GM23338 (cell line): ENCODE data around the gene CTNNA3. TPM values are rescaled to one million over a fixed set of nuclear protein-coding genes. Genes with fewer than 3 reads are reported as not detected.

Source experiments
- ATAC-seq: fragments of 200-7000 bp; cut with Tn5 transposase; 3 replicates; pipeline ENCODE4 v1.9.1; 2020
- DNase-seq: peaks from one replicate; pipeline ENCODE4 v3.0.0-alpha.2; 2015; ENCODE audit warnings: low spot score
- H2AFZ ChIP-seq: fragments of 200-600 bp; sonication (generic); 2 replicates; pipeline ENCODE4 v1.8.0; 2016; ENCODE audit warnings: antibody characterized with exemption, mild to moderate bottlenecking, moderate library complexity
- H3F3A ChIP-seq: fragments of 200-600 bp; sonication (generic); replicated peaks from 2 replicates; pipeline ENCODE4 v1.8.0; 2017; ENCODE audit warnings: antibody characterized with exemption, mixed run types, low read depth
- H3K27ac ChIP-seq: fragments of 200-600 bp; sonication (generic); 2 replicates; pipeline ENCODE4 v1.6.1; 2016; ENCODE audit warnings: low read depth
- H3K27me3 ChIP-seq: fragments of 200-600 bp; sonication (generic); 2 replicates; pipeline ENCODE4 v1.8.0; 2016; ENCODE audit warnings: mild to moderate bottlenecking, mixed run types, moderate library complexity; ENCODE audit not compliant: insufficient read depth
- H3K36me3 ChIP-seq: fragments of 200-600 bp; sonication (generic); 2 replicates; pipeline ENCODE4 v1.8.0; 2016; ENCODE audit warnings: mild to moderate bottlenecking; ENCODE audit not compliant: insufficient read depth
- H3K4me1 ChIP-seq: fragments of 200-600 bp; sonication (generic); 2 replicates; pipeline ENCODE4 v1.8.0; 2016; ENCODE audit warnings: mild to moderate bottlenecking, moderate library complexity; ENCODE audit not compliant: insufficient read depth
- H3K4me2 ChIP-seq: fragments of 200-600 bp; sonication (generic); 2 replicates; pipeline ENCODE4 v1.7.1; 2017; ENCODE audit warnings: mixed run types
- H3K4me3 ChIP-seq: fragments of 200-600 bp; sonication (generic); 2 replicates; pipeline ENCODE4 v1.6.1; 2016; ENCODE audit warnings: mixed run types
- H3K79me2 ChIP-seq: fragments of 200-600 bp; sonication (generic); replicated peaks from 2 replicates; pipeline ENCODE4 v1.8.0; 2017; ENCODE audit warnings: mild to moderate bottlenecking; ENCODE audit not compliant: insufficient read depth
- H3K9me2 ChIP-seq: fragments of 200-600 bp; sonication (generic); 2 replicates; pipeline ENCODE4 v1.8.0; 2017; ENCODE audit not compliant: insufficient read depth
- H4K20me1 ChIP-seq: fragments of 200-600 bp; sonication (generic); replicated peaks from 2 replicates; pipeline ENCODE4 v1.8.0; 2017; ENCODE audit warnings: mild to moderate bottlenecking; ENCODE audit not compliant: insufficient read depth
- H3K27ac Mint-ChIP-seq: 2 replicates; pipeline ENCODE4 v1.8.0; 2020; ENCODE audit warnings: inconsistent platforms, mild to moderate bottlenecking, moderate library complexity, mixed read lengths
- H3K27me3 Mint-ChIP-seq: 3 replicates; pipeline ENCODE4 v1.8.0; 2022; ENCODE audit warnings: low read depth, mild to moderate bottlenecking, moderate library complexity, mixed read lengths, inconsistent platforms; ENCODE audit not compliant: insufficient read depth, poor library complexity
- H3K36me3 Mint-ChIP-seq: 3 replicates; pipeline ENCODE4 v1.8.0; 2021; ENCODE audit warnings: low read depth, mild to moderate bottlenecking, inconsistent platforms, moderate library complexity, mixed read lengths
- H3K4me1 Mint-ChIP-seq: 3 replicates; pipeline ENCODE4 v1.8.0; 2020; ENCODE audit warnings: mild to moderate bottlenecking, inconsistent platforms, mixed read lengths
- H3K4me3 Mint-ChIP-seq: 3 replicates; pipeline ENCODE4 v1.8.0; 2021; ENCODE audit warnings: moderate library complexity, mild to moderate bottlenecking, inconsistent platforms, mixed read lengths
- H3K9me3 Mint-ChIP-seq: 3 replicates; pipeline ENCODE4 v1.8.0; 2020; ENCODE audit warnings: moderate library complexity, mild to moderate bottlenecking, inconsistent platforms, mixed read lengths
- CREB1 ChIP-seq: fragments of 250-450 bp; sonication (Bioruptor Pico); IDR thresholded peaks from 2 replicates; pipeline ENCODE4 v1.5.0; 2020; ENCODE audit warnings: low read depth, mild to moderate bottlenecking, moderate library complexity
- CTCF ChIP-seq, 2 experiments: fragments of 200-600 bp in 1 of 2; sonication (generic) in 1 of 2; conservative IDR thresholded peaks; 2 replicates each; pipeline versions ENCODE4 v1.5.1 to v1.6.1; 2016 to 2017; ENCODE audit warnings: antibody characterized with exemption in 2 of 2, low read depth in 2 of 2, mild to moderate bottlenecking in 2 of 2, moderate library complexity in 1 of 2
- ETS1 ChIP-seq: IDR thresholded peaks from 2 replicates; pipeline ENCODE4 v1.6.1; 2016; ENCODE audit warnings: antibody characterized with exemption
- EZH2 ChIP-seq: fragments of 200-600 bp; sonication (generic); IDR thresholded peaks from one replicate; pipeline ENCODE4 v1.8.0; 2017; ENCODE audit warnings: antibody characterized with exemption, mild to moderate bottlenecking, low read depth; ENCODE audit not compliant: unreplicated experiment
- EZH2phosphoT487 ChIP-seq: fragments of 200-600 bp; sonication (generic); IDR thresholded peaks from one replicate; pipeline ENCODE4 v1.8.1; 2018; ENCODE audit warnings: antibody characterized with exemption; ENCODE audit not compliant: unreplicated experiment
- JUNB ChIP-seq: IDR thresholded peaks from one replicate; pipeline ENCODE4 v1.6.1; 2016; ENCODE audit warnings: antibody characterized with exemption; ENCODE audit not compliant: unreplicated experiment
- POLR2AphosphoS5 ChIP-seq: IDR thresholded peaks from 2 replicates; pipeline ENCODE4 v1.6.1; 2016; ENCODE audit warnings: antibody characterized with exemption, low read depth
- REST ChIP-seq: IDR thresholded peaks from one replicate; pipeline ENCODE4 v1.6.1; 2018; ENCODE audit warnings: antibody characterized with exemption; ENCODE audit not compliant: unreplicated experiment
- ZNF114 ChIP-seq: fragments of 250-450 bp; sonication (Bioruptor Pico); IDR thresholded peaks from 2 replicates; pipeline ENCODE4 v1.5.0; 2020; ENCODE audit warnings: mild to moderate bottlenecking, moderate library complexity
- ZNF331 ChIP-seq: fragments of 250-450 bp; sonication (Bioruptor Pico); IDR thresholded peaks from 2 replicates; pipeline ENCODE4 v1.5.0; 2020; ENCODE audit warnings: low read depth, mild to moderate bottlenecking, moderate library complexity
- polyA plus RNA-seq: library from polyadenylated mRNA; unstranded; fragments of >200 nt; fragmentation: Nextera tagmentation; extraction: Ambion mirVana; gene quantifications from 2 replicates; pipeline ENCODE4 v1.2.1, GENCODE V29; 2016
- total RNA-seq: library from RNA; depleted of rRNA; stranded (reverse); fragments of >200 nt; shearing (Covaris generic); gene quantifications from 2 replicates; pipeline ENCODE4 v1.2.3, GENCODE V29; 2014

Gene CTNNA3
- total and polyA plus RNA-seq, 2 experiments from 2014 or later, result 0.71 to 3.3 TPM

GRCh38 chr10:66782776-66783175 lies 913.2 kb downstream of the CTNNA3 start:
- no peak overlapping the region for H3K4me3 ChIP-seq
- H3K9me3 Mint-ChIP-seq, result no peaks in the 10 kb centered on the region
- H3K36me3 Mint-ChIP-seq, result no peaks in the 10 kb centered on the region
- H3K9me2 ChIP-seq, result no peaks in the 10 kb centered on the region
- no peaks in the 10 kb centered on the region for H3K27me3 Mint-ChIP-seq
- ATAC-seq (no peak), DNase-seq (no peak)
- H3K4me1 Mint-ChIP-seq, result no peaks in the 10 kb centered on the region; the same call in 2 of the 3 replicates
- TF ChIP-seq CTCF (conservative IDR thresholded peaks at IDR 0.05; ENCODE audit: low read depth in 2 of 2) (no peak), JUNB (no peak), POLR2AphosphoS5 (no peak), EZH2phosphoT487 (no peak), ETS1 (no peak), REST (no peak), EZH2 (no peak), ZNF114 (no peak), CREB1 (CRISPR knock-in tag) (no peak), ZNF331 (no peak)
- no peaks in the 10 kb centered on the region for H3K79me2 ChIP-seq
- no peaks in the 10 kb centered on the region for H3K36me3 ChIP-seq
- peaks cover 7% of the 10 kb centered on the region; the same call in 1 of the 2 replicates for H3K4me1 ChIP-seq
- no peak overlapping the region for H3K4me2 ChIP-seq
- H3K27me3 ChIP-seq, result no peaks in the 10 kb centered on the region
- H4K20me1 ChIP-seq, result no peaks in the 10 kb centered on the region
- no peak overlapping the region for H3K4me3 Mint-ChIP-seq
- H3K27ac Mint-ChIP-seq, result no peak overlapping the region
- H3F3A ChIP-seq, result no peaks in the 10 kb centered on the region
- H2AFZ ChIP-seq, result no peak overlapping the region
- no peak overlapping the region for H3K27ac ChIP-seq

- no peak for DNase-seq
- no peak overlapping the region for H3K4me2 ChIP-seq
- H3K4me3 Mint-ChIP-seq, result no peak overlapping the region
Observed at GRCh38 chr10:66782144-66782543, 913.9 kb downstream of the CTNNA3 start.

More at GRCh38 chr10:66782144-66782543, 913.9 kb downstream of the CTNNA3 start:
- Histone ChIP-seq H2AFZ (no peak overlapping the region), H3K9me2 (no peaks in the 10 kb centered on the region), H3K27me3 (no peaks in the 10 kb centered on the region), H3F3A (no peaks in the 10 kb centered on the region), H3K79me2 (no peaks in the 10 kb centered on the region), H3K27ac (no peak overlapping the region), H3K4me3 (no peak overlapping the region), H4K20me1 (no peaks in the 10 kb centered on the region), H3K36me3 (no peaks in the 10 kb centered on the region), H3K4me1 (peaks cover 7% of the 10 kb centered on the region; the same call in 1 of the 2 replicates)
- no peaks in the 10 kb centered on the region for H3K27me3 Mint-ChIP-seq
- H3K27ac Mint-ChIP-seq, result no peak overlapping the region
- no peak for ATAC-seq
- no peaks in the 10 kb centered on the region; the same call in 2 of the 3 replicates for H3K4me1 Mint-ChIP-seq
- no peaks in the 10 kb centered on the region for H3K36me3 Mint-ChIP-seq
- no peak for TF ChIP-seq EZH2
- H3K9me3 Mint-ChIP-seq, result no peaks in the 10 kb centered on the region
